MM.1S (cell line): Measurements from ENCODE around the gene LHFPL2.

Experiments
- CTCF ChIP-seq: fragments of 300-600 bp; sonication (generic); IDR thresholded peaks from 2 replicates; pipeline ENCODE4 v1.5.1; 2016; ENCODE audit warnings: antibody characterized with exemption, low read length, mixed read lengths
- EZH2 ChIP-seq: fragments of 300-600 bp; sonication (generic); optimal IDR thresholded peaks from 2 replicates; pipeline ENCODE3; 2017; ENCODE audit warnings: low read depth, mild to moderate bottlenecking, antibody characterized with exemption, low read length, mixed read lengths
- EZH2phosphoT487 ChIP-seq: fragments of 300-600 bp; sonication (generic); IDR thresholded peaks from 2 replicates; pipeline ENCODE4 v1.6.1; 2018; ENCODE audit warnings: antibody characterized with exemption, low read length

GRCh38 chr5:78511121-78511906, 137.3 kb downstream of the LHFPL2 start:
- TF ChIP-seq EZH2phosphoT487 (no peak), CTCF (no peak), EZH2 (no peak)
